Measurements from ENCODE around the gene ABCC4. TPM values are rescaled to one million over a fixed set of nuclear protein-coding genes. Genes with fewer than 3 reads are reported as not detected.
A peak's percentile ranks its signal among the peaks of the same experiment; 100 is the strongest.

Gene ABCC4
- total and polyA plus RNA-seq, 9 of the 15 experiments (the other 6 are each of a cell fraction or from before 2014, with no cell fraction given) = 9.4 to 46.1 (median 25.4) TPM

DNA sequence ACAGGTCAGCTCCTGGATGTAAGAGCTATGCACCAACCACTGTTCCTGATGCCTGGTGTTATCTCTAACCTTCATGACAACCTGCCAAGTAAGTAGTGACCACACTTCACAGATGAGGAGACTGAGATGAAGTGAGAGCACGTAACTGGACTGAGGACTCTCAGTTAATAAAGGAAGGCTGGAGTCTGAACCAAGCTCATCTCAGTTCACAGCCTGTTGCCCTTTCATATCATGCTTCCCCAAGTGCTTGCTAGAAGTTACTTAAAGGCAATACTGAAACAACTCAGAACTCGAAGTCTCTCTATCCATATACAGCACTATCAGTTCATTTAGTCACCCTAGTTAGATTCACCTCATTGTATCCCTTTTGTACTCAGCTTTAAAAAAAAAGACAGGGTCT is 119.7 kb downstream of the ABCC4 start:
- POLR2A ChIA-PET = interaction anchor here (1.0 kb wide), 1 partner anchor 14 kb away, joined by 3 read pairs; no protein-coding TSS in a partner anchor
- Histone ChIP-seq H3K4me1 (replicated peaks in 1 of 2; ENCODE audit: control insufficient read depth in 2 of 2, insufficient read depth in 2 of 2, low read length in 2 of 2) (no peaks in the 10 kb centered on the region; a peak in 2 of 5 replicates), H3K9ac (ENCODE audit: insufficient read depth in 1 of 2, low read depth in 2 of 2, low read length in 2 of 2) (no peak overlapping the region), H4K20me1 (replicated peaks; ENCODE audit: control insufficient read depth, insufficient read depth, low read length) (no peaks in the 10 kb centered on the region), H3K4me2 (ENCODE audit: insufficient read depth, low read length) (no peak overlapping the region), H3K9me1 (ENCODE audit: control insufficient read depth, insufficient read depth, low read length) (peaks cover 3% of the 10 kb centered on the region), H3K36me3 (ENCODE audit: control insufficient read depth, insufficient read depth, low read length) (peaks cover 34% of the 10 kb centered on the region), H3K79me2 (ENCODE audit: control insufficient read depth, insufficient read depth, low read length) (no peaks in the 10 kb centered on the region), H3K27ac (ENCODE audit: extremely low read depth, low read depth, low read length) (no peak overlapping the region), H2AFZ (ENCODE audit: low read depth, low read length) (no peak overlapping the region), H3K9me3 (replicated peaks; ENCODE audit: control insufficient read depth, insufficient read depth, low read depth, low read length) (no peaks in the 10 kb centered on the region), H3K27me3 (ENCODE audit: control insufficient read depth in 2 of 2, insufficient read depth in 2 of 2, low read length in 2 of 2) (no peaks in the 10 kb centered on the region), H3K4me3 (no peak overlapping the region)
- in situ Hi-C loops (cut with MboI) (loop anchor here (10.0 kb wide), 1 partner anchor 293 kb away; no protein-coding TSS in a partner anchor), intact Hi-C loops (cut with micrococcal nuclease) (no loop called here)
- WGBS (ENCODE audit: insufficient coverage, low coverage, missing lambda C conversion rate) = 26% methylated on average over 2 of the region's 2 CpGs
- ATAC-seq = peak; percentile 70
- BruUV-seq (replicated peaks) = no TSS peak
- TF ChIP-seq TCF3 (CRISPR knock-in tag; IDR thresholded peaks at IDR 0.05) = peak; percentile 8; the same call in 1 of the 2 replicates
- peak; percentile 31; the same call in 1 of the 2 replicates for TF ChIP-seq CBFA2T3 (IDR thresholded peaks at IDR 0.05)
- TF ChIP-seq SNRNP70 (optimal IDR thresholded peaks at IDR 0.05; ENCODE audit: low read depth, low read length) = no peak
- peak in 1 of 4 experiments; percentile 37 for DNase-seq (ENCODE audit: extremely low read depth in 1 of 4, low spot score in 3 of 4)
- FAIRE-seq = peak; percentile 29
- CTCF ChIA-PET (ENCODE audit: low intra/inter-chr PET ratio) = no interaction called here

DNA sequence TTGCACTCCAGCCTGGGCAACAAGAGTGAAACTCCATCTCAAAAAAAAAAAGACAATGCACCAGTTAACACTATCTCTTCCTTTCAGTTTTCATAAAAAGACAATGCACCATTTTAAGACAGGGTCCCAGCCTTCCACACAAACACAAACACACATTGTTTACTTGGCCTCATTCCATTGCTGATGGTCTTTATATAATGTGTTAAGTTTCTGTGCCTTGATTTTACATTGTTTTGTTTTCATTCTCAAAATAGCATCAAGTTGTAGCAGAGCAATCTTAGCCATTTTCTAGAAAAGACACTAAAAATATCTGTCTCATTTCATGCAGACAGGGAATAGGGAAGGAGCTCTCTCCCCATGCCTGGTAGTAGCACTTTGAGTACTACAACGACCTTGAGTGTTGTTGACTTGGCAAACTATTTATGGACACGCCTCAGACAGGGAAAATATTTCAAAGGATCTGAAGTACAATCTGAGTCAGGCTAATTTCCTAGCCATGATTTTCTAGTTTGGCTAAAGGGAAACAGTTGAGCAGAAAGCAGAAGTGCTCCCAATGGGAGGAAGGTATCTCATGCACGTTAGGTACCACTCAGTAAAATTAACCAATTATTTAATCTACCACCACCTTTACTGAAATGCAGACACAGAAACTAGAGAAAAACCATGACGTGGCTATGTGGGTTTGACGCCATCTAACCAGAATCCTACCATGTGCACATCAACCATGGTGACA is 120.6 kb downstream of the ABCC4 start:
- no peaks in the 10 kb centered on the region for H3K9me3 ChIP-seq (replicated peaks; ENCODE audit: control insufficient read depth, insufficient read depth, low read depth, low read length)
- in situ Hi-C loops (cut with MboI) (loop anchor here (10.0 kb wide), 1 partner anchor 294 kb away; no protein-coding TSS in a partner anchor), intact Hi-C loops (cut with micrococcal nuclease) (no loop called here)
- peaks cover 31% of the 10 kb centered on the region for H3K36me3 ChIP-seq (ENCODE audit: control insufficient read depth, insufficient read depth, low read length)
- no peak overlapping the region for H3K9ac ChIP-seq (ENCODE audit: insufficient read depth in 1 of 2, low read depth in 2 of 2, low read length in 2 of 2)
- ChIA-PET CTCF (ENCODE audit: low intra/inter-chr PET ratio) (no interaction called here), POLR2A (interaction anchor here (1.0 kb wide), 1 partner anchor 13 kb away, joined by 3 read pairs; no protein-coding TSS in a partner anchor)
- WGBS (ENCODE audit: insufficient coverage, low coverage, missing lambda C conversion rate) = 76% methylated on average over 5 of the region's 5 CpGs
- H2AFZ ChIP-seq (ENCODE audit: low read depth, low read length) = no peak overlapping the region
- H3K4me2 ChIP-seq (ENCODE audit: insufficient read depth, low read length) = no peak overlapping the region
- H3K27me3 ChIP-seq (ENCODE audit: control insufficient read depth in 2 of 2, insufficient read depth in 2 of 2, low read length in 2 of 2) = no peaks in the 10 kb centered on the region
- H3K27ac ChIP-seq (ENCODE audit: extremely low read depth, low read depth, low read length) = no peak overlapping the region
- ATAC-seq (no peak), DNase-seq (ENCODE audit: extremely low read depth in 1 of 4, low spot score in 3 of 4) (no peak), FAIRE-seq (no peak)
- H3K4me1 ChIP-seq (replicated peaks in 1 of 2; ENCODE audit: control insufficient read depth in 2 of 2, insufficient read depth in 2 of 2, low read length in 2 of 2) = no peaks in the 10 kb centered on the region; a peak in 2 of 5 replicates
- no peaks in the 10 kb centered on the region for H3K79me2 ChIP-seq (ENCODE audit: control insufficient read depth, insufficient read depth, low read length)
- BruUV-seq (replicated peaks) = no TSS peak
- H3K4me3 ChIP-seq = no peak overlapping the region
- no peaks in the 10 kb centered on the region for H4K20me1 ChIP-seq (replicated peaks; ENCODE audit: control insufficient read depth, insufficient read depth, low read length)
- peaks cover 3% of the 10 kb centered on the region for H3K9me1 ChIP-seq (ENCODE audit: control insufficient read depth, insufficient read depth, low read length)
- no peak for TF ChIP-seq ZNF134 (CRISPR knock-in tag; conservative IDR thresholded peaks at IDR 0.05)
- no peak for TF ChIP-seq RBFOX2 (IDR thresholded peaks at IDR 0.05; ENCODE audit: low read depth, low read length)
- TF ChIP-seq ETV6 (IDR thresholded peaks at IDR 0.05; ENCODE audit: borderline replicate concordance in 1 of 2, low read depth in 2 of 2, low read length in 1 of 2) = no peak
- no peak for TF ChIP-seq ETV6 (CRISPR knock-in tag; IDR thresholded peaks at IDR 0.05; ENCODE audit: borderline replicate concordance)
- TF ChIP-seq MEF2D (tag; conservative IDR thresholded peaks at IDR 0.05; ENCODE audit: low read depth) = no peak
- TF ChIP-seq, protein P1, sequence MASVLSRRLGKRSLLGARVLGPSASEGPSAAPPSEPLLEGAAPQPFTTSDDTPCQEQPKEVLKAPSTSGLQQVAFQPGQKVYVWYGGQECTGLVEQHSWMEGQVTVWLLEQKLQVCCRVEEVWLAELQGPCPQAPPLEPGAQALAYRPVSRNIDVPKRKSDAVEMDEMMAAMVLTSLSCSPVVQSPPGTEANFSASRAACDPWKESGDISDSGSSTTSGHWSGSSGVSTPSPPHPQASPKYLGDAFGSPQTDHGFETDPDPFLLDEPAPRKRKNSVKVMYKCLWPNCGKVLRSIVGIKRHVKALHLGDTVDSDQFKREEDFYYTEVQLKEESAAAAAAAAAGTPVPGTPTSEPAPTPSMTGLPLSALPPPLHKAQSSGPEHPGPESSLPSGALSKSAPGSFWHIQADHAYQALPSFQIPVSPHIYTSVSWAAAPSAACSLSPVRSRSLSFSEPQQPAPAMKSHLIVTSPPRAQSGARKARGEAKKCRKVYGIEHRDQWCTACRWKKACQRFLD (CRISPR knock-in tag; IDR thresholded peaks at IDR 0.05) = no peak
- TF ChIP-seq ZNF174 (CRISPR knock-in tag; IDR thresholded peaks at IDR 0.05) = no peak

All from K562 (cell line).